Peyer's patch (tissue), 4 donors: ENCODE results near the gene ELP2. TPM values are rescaled to one million over a fixed set of nuclear protein-coding genes. Genes with fewer than 3 reads are reported as not detected.

ENCODE experiments used
- DNase-seq, 3 donors: peaks; one replicate each; pipeline ENCODE4 v3.0.0-alpha.2; 2017 to 2019
- H3K27ac ChIP-seq, 4 donors: fragments of 200-600 bp; sonication (generic); one replicate each; pipeline ENCODE4 v1.5.1; 2016 to 2019
- H3K27me3 ChIP-seq, 2 donors: fragments of 200-600 bp; sonication (generic); one replicate each; pipeline ENCODE4 v1.5.1; 2019
- H3K36me3 ChIP-seq, 3 donors: fragments of 200-600 bp; sonication (generic); one replicate each; pipeline ENCODE4 v1.5.1; 2016 to 2019
- H3K4me1 ChIP-seq, 4 donors: fragments of 200-600 bp; sonication (generic); one replicate each; pipeline ENCODE4 v1.5.1; 2016 to 2019
- H3K4me3 ChIP-seq, 4 donors: fragments of 200-600 bp; sonication (generic); 1 replicate in 3 of 4; 2 replicates in 1 of 4; pipeline ENCODE4 v1.5.1; 2016 to 2019; ENCODE audit warnings: mild to moderate bottlenecking in 1 of 4
- H3K9me3 ChIP-seq, 4 donors: fragments of 200-600 bp; sonication (generic); one replicate each; pipeline ENCODE4 v1.5.1; 2016 to 2019; ENCODE audit warnings: mild to moderate bottlenecking in 1 of 4
- CTCF ChIP-seq, 6 experiments: fragments of 450-650 bp in 4 of 6; fragments of 200-600 bp in 2 of 6; sonication (generic) in 1 of 6; IDR thresholded peaks; one replicate each; pipeline ENCODE4 v1.5.1; 2017 to 2019; ENCODE audit warnings: antibody characterized with exemption in 6 of 6, mild to moderate bottlenecking in 3 of 6, moderate library complexity in 1 of 6
- POLR2A ChIP-seq, 2 donors: fragments of 450-650 bp; IDR thresholded peaks; one replicate each; pipeline ENCODE4 v1.5.1; 2017; ENCODE audit warnings: antibody characterized with exemption in 2 of 2, mild to moderate bottlenecking in 2 of 2, moderate library complexity in 2 of 2
- total RNA-seq, 4 donors: library from RNA; depleted of rRNA; stranded (reverse); fragments of >200 nt; gene quantifications; one replicate each; pipeline ENCODE4 v1.1.0, GENCODE V29; 2016

ELP2 gene
- total RNA-seq, 4 donors from 2014 or later: 41.2 to 74.6 (median 55.7) TPM

GRCh38 chr18:36199691-36200295 lies 70.1 kb downstream of the ELP2 start:
- DNase-seq: no peak
- Histone ChIP-seq H3K27ac (no peak overlapping the region), H3K9me3 (no peaks in the 10 kb centered on the region), H3K4me3 (no peak overlapping the region), H3K4me1 (no peaks in the 10 kb centered on the region), H3K36me3 (no peaks in the 10 kb centered on the region), H3K27me3 (no peaks in the 10 kb centered on the region)
- TF ChIP-seq CTCF (IDR thresholded peaks at IDR 0.05) (no peak), POLR2A (IDR thresholded peaks at IDR 0.05) (no peak)

- Histone ChIP-seq H3K9me3 (no peaks in the 10 kb centered on the region), H3K27ac (no peak overlapping the region), H3K4me1 (no peaks in the 10 kb centered on the region), H3K36me3 (peaks cover 0 to 5% (median 0%) of the 10 kb centered on the region in 3 donors), H3K4me3 (no peak overlapping the region), H3K27me3 (no peaks in the 10 kb centered on the region)
- DNase-seq: no peak
- no peak for TF ChIP-seq POLR2A (IDR thresholded peaks at IDR 0.05)
- no peak for TF ChIP-seq CTCF (IDR thresholded peaks at IDR 0.05)
Measured at GRCh38 chr18:36200354-36200771, 70.7 kb downstream of the ELP2 start.

GRCh38 chr18:36201765-36202164 lies 72.1 kb downstream of the ELP2 start:
- no peak for DNase-seq
- H3K9me3 ChIP-seq: no peaks in the 10 kb centered on the region
- no peak overlapping the region for H3K27ac ChIP-seq
- TF ChIP-seq POLR2A (IDR thresholded peaks at IDR 0.05) (no peak), CTCF (IDR thresholded peaks at IDR 0.05) (no peak)
- no peak overlapping the region for H3K4me3 ChIP-seq
- peaks cover 0 to 8% (median 0%) of the 10 kb centered on the region in 3 donors for H3K36me3 ChIP-seq
- H3K27me3 ChIP-seq: no peaks in the 10 kb centered on the region
- H3K4me1 ChIP-seq: no peaks in the 10 kb centered on the region

- Histone ChIP-seq H3K9me3 (no peaks in the 10 kb centered on the region), H3K27me3 (no peaks in the 10 kb centered on the region), H3K36me3 (peaks cover 0 to 8% (median 0%) of the 10 kb centered on the region in 3 donors), H3K4me1 (no peaks in the 10 kb centered on the region), H3K4me3 (no peak overlapping the region), H3K27ac (no peak overlapping the region)
- DNase-seq: peak in 1 of 3 donors; percentile 19
- no peak for TF ChIP-seq POLR2A (IDR thresholded peaks at IDR 0.05)
- TF ChIP-seq CTCF (IDR thresholded peaks at IDR 0.05): no peak
Measured at GRCh38 chr18:36203360-36203895, 73.7 kb downstream of the ELP2 start.

GRCh38 chr18:36205166-36205565 lies 75.5 kb downstream of the ELP2 start:
- Histone ChIP-seq H3K27me3 (no peaks in the 10 kb centered on the region), H3K9me3 (no peaks in the 10 kb centered on the region), H3K36me3 (peaks cover 0 to 8% (median 0%) of the 10 kb centered on the region in 3 donors), H3K4me1 (no peaks in the 10 kb centered on the region), H3K4me3 (no peak overlapping the region), H3K27ac (no peak overlapping the region)
- no peak for DNase-seq
- TF ChIP-seq POLR2A (IDR thresholded peaks at IDR 0.05) (no peak), CTCF (IDR thresholded peaks at IDR 0.05) (no peak)
